HEK293 (cell line): ENCODE data around the gene CDKN2A.

Experiments
- CTCF ChIA-PET: fragments of 350-600 bp; formaldehyde crosslinking; extraction: SDS; loops from one replicate; lab custom pipeline; 2021; ENCODE audit warnings: antibody characterized with exemption; lab: Yijun Ruan, JAX
- POLR2A ChIA-PET: fragments of 300-600 bp; formaldehyde crosslinking; extraction: SDS; loops from one replicate; lab custom pipeline; 2020; ENCODE audit warnings: antibody characterized with exemption, inconsistent platforms; lab: Yijun Ruan, JAX
- H3K27ac ChIP-seq: fragments of 200-500 bp; sonication (Bioruptor generic); 2 replicates; pipeline ENCODE4 v1.5.1; 2014; ENCODE audit warnings: low read depth, low read length, control low read depth, inconsistent platforms; ENCODE audit errors: extremely low read depth
- H3K36me3 ChIP-seq, 2 experiments: fragments of 200-500 bp in 1 of 2; sonication (Bioruptor generic) in 1 of 2; 1 replicate in 1 of 2; 2 replicates in 1 of 2; pipeline ENCODE4 v1.5.1; 2014 to 2017; ENCODE audit warnings: inconsistent platforms in 2 of 2, low read length in 2 of 2; ENCODE audit not compliant: control insufficient read depth in 2 of 2, insufficient read depth in 1 of 2
- H3K4me1 ChIP-seq: fragments of 200-500 bp; sonication (Bioruptor generic); 2 replicates; pipeline ENCODE4 v1.5.1; 2014; ENCODE audit warnings: mild to moderate bottlenecking, low read length, inconsistent platforms; ENCODE audit not compliant: control insufficient read depth, insufficient read depth
- H3K4me3 ChIP-seq: 2 replicates; pipeline ENCODE4 v1.5.1; 2011; ENCODE audit warnings: low read depth, mild to moderate bottlenecking, control low read depth, low read length, moderate library complexity
- H3K9me3 ChIP-seq: fragments of 200-500 bp; sonication (Bioruptor generic); 2 replicates; pipeline ENCODE4 v1.5.1; 2014; ENCODE audit warnings: low read depth, low read length, inconsistent platforms; ENCODE audit not compliant: control insufficient read depth, insufficient read depth
- CTCF ChIP-seq: fragments of 450-650 bp; formaldehyde crosslinking; IDR thresholded peaks from 2 replicates; pipeline ENCODE4 v1.5.1; 2016; ENCODE audit warnings: missing biosample characterization, missing genetic modification characterization
- EGR2 ChIP-seq: fragments of 450-650 bp; formaldehyde crosslinking; IDR thresholded peaks from 2 replicates; pipeline ENCODE4 v1.5.1; 2016; ENCODE audit warnings: low read depth, missing biosample characterization, missing genetic modification characterization
- GFI1B ChIP-seq: fragments of 450-650 bp; formaldehyde crosslinking; IDR thresholded peaks from 2 replicates; pipeline ENCODE4 v1.5.1; 2016; ENCODE audit warnings: missing biosample characterization, missing genetic modification characterization
- GLIS2 ChIP-seq: fragments of 450-650 bp; formaldehyde crosslinking; IDR thresholded peaks from 2 replicates; pipeline ENCODE4 v1.5.1; 2016; ENCODE audit warnings: missing biosample characterization, missing genetic modification characterization
- KLF9 ChIP-seq: fragments of 450-650 bp; formaldehyde crosslinking; IDR thresholded peaks from 2 replicates; pipeline ENCODE4 v1.5.1; 2016; ENCODE audit warnings: missing biosample characterization, missing genetic modification characterization, low read depth
- MZF1 ChIP-seq: fragments of 450-650 bp; formaldehyde crosslinking; IDR thresholded peaks from 2 replicates; pipeline ENCODE4 v1.5.1; 2017; ENCODE audit warnings: missing biosample characterization, missing genetic modification characterization, borderline replicate concordance
- OVOL3 ChIP-seq: fragments of 450-650 bp; formaldehyde crosslinking; IDR thresholded peaks from 2 replicates; pipeline ENCODE4 v1.5.1; 2016; ENCODE audit warnings: missing biosample characterization, missing genetic modification characterization
- SETDB1 ChIP-seq: IDR thresholded peaks from one replicate; pipeline ENCODE4 v1.6.1; 2017; ENCODE audit warnings: mild to moderate bottlenecking, low read length, moderate library complexity, mixed read lengths; ENCODE audit not compliant: insufficient read length
- ZBTB11 ChIP-seq: fragments of 450-650 bp; formaldehyde crosslinking; conservative IDR thresholded peaks from 2 replicates; pipeline ENCODE4 v1.5.1; 2016; ENCODE audit warnings: low read depth, missing biosample characterization, missing genetic modification characterization
- ZBTB17 ChIP-seq: fragments of 450-650 bp; formaldehyde crosslinking; IDR thresholded peaks from 2 replicates; pipeline ENCODE4 v1.5.1; 2016; ENCODE audit warnings: missing biosample characterization, missing genetic modification characterization
- ZBTB26 ChIP-seq: fragments of 450-650 bp; formaldehyde crosslinking; optimal IDR thresholded peaks from 2 replicates; pipeline ENCODE3; 2016; ENCODE audit warnings: missing biosample characterization, mild to moderate bottlenecking, missing genetic modification characterization
- ZFHX2 ChIP-seq: fragments of 450-650 bp; formaldehyde crosslinking; conservative IDR thresholded peaks from 2 replicates; pipeline ENCODE4 v1.5.1; 2016; ENCODE audit warnings: missing biosample characterization, missing genetic modification characterization
- ZFP37 ChIP-seq: fragments of 450-650 bp; formaldehyde crosslinking; IDR thresholded peaks from 2 replicates; pipeline ENCODE4 v1.5.1; 2016; ENCODE audit warnings: missing biosample characterization, missing genetic modification characterization
- ZFP69B ChIP-seq: fragments of 450-650 bp; formaldehyde crosslinking; IDR thresholded peaks from 2 replicates; pipeline ENCODE4 v1.5.1; 2016; ENCODE audit warnings: missing biosample characterization, missing genetic modification characterization
- ZNF2 ChIP-seq: fragments of 450-650 bp; formaldehyde crosslinking; IDR thresholded peaks from 2 replicates; pipeline ENCODE4 v1.5.1; 2016; ENCODE audit warnings: missing biosample characterization, missing genetic modification characterization
- ZNF324 ChIP-seq: fragments of 450-650 bp; formaldehyde crosslinking; IDR thresholded peaks from 2 replicates; pipeline ENCODE4 v1.5.1; 2016; ENCODE audit warnings: missing biosample characterization, missing genetic modification characterization
- ZNF335 ChIP-seq: fragments of 450-650 bp; formaldehyde crosslinking; conservative IDR thresholded peaks from 2 replicates; pipeline ENCODE4 v1.5.1; 2016; ENCODE audit warnings: missing biosample characterization, missing genetic modification characterization
- ZNF350 ChIP-seq: fragments of 450-650 bp; formaldehyde crosslinking; IDR thresholded peaks from 2 replicates; pipeline ENCODE4 v1.5.0; 2017; ENCODE audit warnings: missing biosample characterization, mild to moderate bottlenecking, missing genetic modification characterization
- ZNF629 ChIP-seq: fragments of 450-650 bp; formaldehyde crosslinking; IDR thresholded peaks from 2 replicates; pipeline ENCODE4 v1.5.1; 2017; ENCODE audit warnings: missing biosample characterization, missing genetic modification characterization
- ZNF654 ChIP-seq: fragments of 450-650 bp; formaldehyde crosslinking; IDR thresholded peaks from 2 replicates; pipeline ENCODE4 v1.5.1; 2016; ENCODE audit warnings: low read depth, missing biosample characterization, missing genetic modification characterization
- ZNF660 ChIP-seq: fragments of 450-650 bp; IDR thresholded peaks from 2 replicates; pipeline ENCODE4 v1.5.1; 2018; ENCODE audit warnings: missing biosample characterization, mild to moderate bottlenecking, missing genetic modification characterization
- ZNF692 ChIP-seq: fragments of 450-650 bp; formaldehyde crosslinking; IDR thresholded peaks from 2 replicates; pipeline ENCODE4 v1.5.1; 2016; ENCODE audit warnings: missing biosample characterization, missing genetic modification characterization
- ZSCAN30 ChIP-seq: fragments of 450-650 bp; IDR thresholded peaks from 2 replicates; pipeline ENCODE4 v1.5.1; 2018; ENCODE audit warnings: missing biosample characterization, mild to moderate bottlenecking, missing genetic modification characterization, moderate library complexity
- ZSCAN4 ChIP-seq: fragments of 450-650 bp; formaldehyde crosslinking; IDR thresholded peaks from 2 replicates; pipeline ENCODE4 v1.5.1; 2017; ENCODE audit warnings: missing biosample characterization, missing genetic modification characterization

Gene CDKN2A

GRCh38 chr9:21993893-21994555 is at the start of gene CDKN2A:
CDKN2A (minus strand) TSS chr9:21994392.
- H3K4me3 ChIP-seq: peak within 1 kb of the TSS; percentile 59
- peaks cover 0 to 17% of the 10 kb centered on the region in 2 experiments; a peak in 1 of 3 replicates for H3K36me3 ChIP-seq
- H3K27ac ChIP-seq: peak within 1 kb of the TSS; percentile 99
- ChIA-PET POLR2A (interaction anchor here (0.6 to 7.6 kb wide), 24 partner anchors 9 to 435 kb away, joined by 3 to 156 read pairs (median 4); partner anchors contain the start of gene CDKN2B), CTCF (interaction anchor here (0.5 to 5.9 kb wide), 9 partner anchors 9 to 369 kb away, joined by 3 to 30 read pairs (median 4); partner anchors contain the start of gene CDKN2B)
- peaks cover 5% of the 10 kb centered on the region; the same call in 1 of the 2 replicates for H3K4me1 ChIP-seq
- TF ChIP-seq ZSCAN30 (tag by site-specific recombination) (0 out of 2 replicates have a peak, but pooled peaks have one; percentile 15), ZFHX2 (tag by site-specific recombination) (0 out of 2 replicates have a peak, but pooled peaks have one; percentile 41), GLIS2 (tag by site-specific recombination) (peak; percentile 77; the same call in 1 of the 2 replicates), ZNF692 (peak; percentile 95), ZBTB26 (peak; percentile 79), ZNF660 (tag by site-specific recombination) (peak; percentile 30; the same call in 1 of the 2 replicates), ZNF335 (peak; percentile 76), EGR2 (tag by site-specific recombination) (peak; percentile 31; the same call in 1 of the 2 replicates), ZSCAN4 (tag by site-specific recombination) (peak; percentile 54; the same call in 1 of the 2 replicates), ZNF2 (tag by site-specific recombination) (0 out of 2 replicates have a peak, but pooled peaks have one; percentile 61), ZNF324 (0 out of 2 replicates have a peak, but pooled peaks have one; percentile 22), KLF9 (tag by site-specific recombination) (peak; percentile 35; the same call in 1 of the 2 replicates), ZFP37 (peak; percentile 66), ZBTB17 (tag by site-specific recombination) (peak; percentile 28), OVOL3 (no peak), SETDB1 (no peak), ZNF350 (tag by site-specific recombination) (no peak), ZBTB11 (tag by site-specific recombination) (0 out of 2 replicates have a peak, but pooled peaks have one; percentile 10), ZNF629 (tag by site-specific recombination) (no peak), GFI1B (0 out of 2 replicates have a peak, but pooled peaks have one; percentile 4), CTCF (tag by site-specific recombination) (peak; percentile 43), ZFP69B (peak; percentile 89; the same call in 1 of the 2 replicates), ZNF654 (tag by site-specific recombination) (no peak), MZF1 (tag by site-specific recombination) (no peak)
- TF ChIP-seq, all 188 proteins: peak for 18
- H3K9me3 ChIP-seq: no peaks in the 10 kb centered on the region
